ENCODE measurements around the gene STK11IP.

Gene STK11IP

GRCh38 chr2:219562049-219563020, 35.3 kb upstream of the STK11IP start:
- DNase-seq (ENCODE audit: low read depth in 1 of 2, low spot score in 1 of 2), result no peak

DNA sequence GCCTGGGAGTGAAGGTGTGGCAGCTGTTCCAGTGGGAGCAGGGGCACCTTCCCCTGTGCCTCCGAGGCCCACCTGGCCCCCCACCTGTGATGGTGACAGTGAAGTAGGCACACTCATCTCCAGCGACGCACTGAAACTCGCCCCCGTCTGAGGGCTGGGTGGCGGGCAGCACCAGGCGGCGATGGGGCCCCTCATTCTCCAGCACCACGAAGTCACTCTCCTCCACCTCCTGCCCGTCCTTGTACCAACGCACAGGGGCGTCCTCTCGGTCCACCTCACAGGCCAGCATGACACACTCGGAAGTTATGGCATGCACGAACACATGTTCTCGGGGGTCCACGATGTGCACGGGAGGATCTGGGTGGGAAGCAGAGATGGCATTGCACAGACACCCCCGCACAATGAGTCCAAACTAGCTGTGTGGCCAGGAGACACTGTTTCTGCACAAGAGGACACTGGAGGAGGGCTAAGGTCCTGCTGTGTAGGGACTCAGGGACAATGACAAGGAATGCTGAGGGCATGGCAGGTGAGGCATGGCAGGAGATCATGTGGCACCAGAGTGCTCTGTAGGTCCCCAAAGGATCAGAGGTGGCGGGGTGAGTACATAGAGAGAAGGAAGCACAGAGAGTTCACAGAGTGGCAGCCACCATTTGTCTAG, 34.3 kb upstream of the STK11IP start:
- DNase-seq (ENCODE audit: low read depth in 1 of 2, low spot score in 1 of 2), result no peak

- DNase-seq (ENCODE audit: low read depth in 1 of 2, low spot score in 1 of 2), result no peak
Measured at GRCh38 chr2:219565130-219566080, 32.3 kb upstream of the STK11IP start.

DNA sequence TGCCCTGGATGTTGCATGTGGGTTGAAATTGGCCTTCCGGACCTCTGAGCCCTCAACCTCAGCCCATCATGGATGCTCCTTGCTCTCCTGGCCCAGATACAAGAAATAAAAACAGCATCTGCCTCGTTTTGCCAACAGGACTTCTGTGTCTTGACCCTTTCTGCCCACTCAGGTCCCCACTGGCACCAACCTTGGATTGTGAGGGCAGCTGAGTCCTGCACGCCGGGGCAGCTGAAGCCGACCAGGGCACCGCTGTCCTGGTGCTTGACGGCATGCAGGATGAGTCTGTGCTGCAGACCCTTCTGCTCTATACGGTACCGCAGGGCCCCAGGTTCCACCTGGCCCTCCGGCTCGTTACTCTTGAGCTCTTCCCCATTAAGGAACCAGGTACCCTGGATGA, 31.0 kb upstream of the STK11IP start:
- DNase-seq (ENCODE audit: low read depth in 1 of 2, low spot score in 1 of 2), result no peak

GRCh38 chr2:219567131-219567530, 30.5 kb upstream of the STK11IP start:
- no peak for DNase-seq (ENCODE audit: low read depth in 1 of 2, low spot score in 1 of 2)

- DNase-seq (ENCODE audit: low read depth in 1 of 2, low spot score in 1 of 2), result no peak
Measured at GRCh38 chr2:219567791-219568361, 29.8 kb upstream of the STK11IP start.

GRCh38 chr2:219569041-219569440, 28.6 kb upstream of the STK11IP start:
- DNase-seq (ENCODE audit: low read depth in 1 of 2, low spot score in 1 of 2), result no peak

DNA sequence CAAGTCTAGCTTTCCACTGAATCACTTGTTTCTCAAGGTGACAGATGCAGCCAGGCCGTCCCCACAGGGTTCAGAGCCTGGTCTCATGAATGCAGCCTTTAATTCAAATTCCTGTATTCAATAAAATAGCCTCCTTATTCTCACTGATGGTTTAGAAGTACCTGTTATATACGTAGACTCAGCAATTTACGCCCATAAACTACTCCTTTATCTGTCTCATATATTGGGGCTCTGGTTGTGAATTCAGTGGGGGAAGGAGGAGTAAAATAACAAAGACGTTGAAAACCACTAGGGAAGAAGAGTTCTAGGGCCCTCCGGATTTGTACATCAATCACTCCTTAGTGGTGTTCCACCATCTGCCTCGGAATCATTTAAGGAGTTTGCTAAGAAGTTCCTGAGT, 28.0 kb upstream of the STK11IP start:
- DNase-seq (ENCODE audit: low read depth in 1 of 2, low spot score in 1 of 2), result no peak

GRCh38 chr2:219570194-219570923, 27.3 kb upstream of the STK11IP start:
- DNase-seq (ENCODE audit: low read depth in 1 of 2, low spot score in 1 of 2), result no peak

DNA sequence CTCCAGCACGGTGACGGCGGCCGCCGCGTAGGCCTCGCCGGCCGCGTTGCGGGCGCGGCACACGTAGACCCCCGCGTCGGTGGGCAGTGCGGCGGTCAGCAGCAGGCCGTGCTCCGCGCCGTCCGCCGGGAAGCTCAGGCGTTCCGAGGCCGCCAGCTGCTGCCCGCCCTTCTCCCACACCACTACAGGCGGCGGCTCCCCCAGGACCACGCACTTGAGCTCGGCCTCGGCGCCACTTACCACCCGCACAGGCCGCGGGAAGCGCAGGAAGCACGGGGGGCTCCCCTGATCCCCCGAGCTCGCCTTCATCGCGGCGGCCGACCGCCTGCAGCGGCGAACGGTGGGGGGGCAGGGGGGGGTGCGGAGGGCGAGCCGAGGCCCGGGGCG, 26.7 kb upstream of the STK11IP start:
- DNase-seq (ENCODE audit: low read depth in 1 of 2, low spot score in 1 of 2), result no peak

DNA sequence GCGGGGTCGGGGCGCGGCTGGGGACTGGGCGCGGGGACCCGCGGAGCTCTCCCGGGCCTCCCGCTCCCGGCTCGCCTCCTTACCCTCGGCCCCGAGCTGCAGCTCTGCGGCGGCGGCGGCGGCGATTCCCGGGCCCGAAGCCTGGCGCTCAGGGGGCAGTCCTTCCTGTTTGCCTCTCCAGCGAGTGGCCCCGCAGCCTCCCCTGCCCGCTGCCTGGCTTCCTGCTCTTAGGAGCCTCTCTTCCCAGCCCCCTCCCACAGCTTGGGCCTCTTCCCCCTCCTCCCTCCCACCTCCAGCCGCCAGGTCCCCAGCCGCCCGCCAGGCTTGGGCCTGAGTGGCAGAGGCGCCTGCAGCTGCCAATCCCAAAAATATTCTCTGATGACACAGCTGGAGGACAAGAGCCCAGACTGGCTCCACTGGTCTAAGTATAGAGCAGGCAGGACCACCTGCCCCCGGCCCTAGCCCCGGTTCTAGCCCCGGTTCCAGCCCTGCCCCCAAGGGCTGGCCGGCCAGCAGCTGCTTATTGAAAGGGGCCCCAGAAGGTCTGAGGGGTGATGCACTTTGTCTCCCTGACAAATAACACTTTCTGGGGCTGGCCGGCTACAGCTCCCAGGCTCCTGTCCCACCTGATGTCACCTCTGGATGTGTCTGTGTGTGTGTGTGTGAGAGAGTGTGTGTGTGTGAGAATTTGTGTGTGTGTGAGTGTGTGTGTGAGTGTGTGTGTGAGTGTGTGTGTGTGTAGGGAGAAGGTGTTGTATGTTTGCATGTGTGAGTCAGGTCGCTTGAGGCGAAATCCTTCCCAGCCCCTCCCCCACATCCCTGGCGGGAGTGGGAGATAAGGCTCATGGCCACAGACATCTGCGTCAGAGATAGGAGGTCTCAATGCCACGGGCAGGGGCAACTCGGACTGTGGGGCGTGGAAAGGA, 26.1 kb upstream of the STK11IP start, which contains the start of gene OBSL1:
Gene OBSL1 (minus strand): TSS at position 229 of the 926 bp plus-strand sequence. CDS start 307 bp downstream, outside the sequence.
- DNase-seq (ENCODE audit: low read depth in 1 of 2, low spot score in 1 of 2), result no peak

DNA sequence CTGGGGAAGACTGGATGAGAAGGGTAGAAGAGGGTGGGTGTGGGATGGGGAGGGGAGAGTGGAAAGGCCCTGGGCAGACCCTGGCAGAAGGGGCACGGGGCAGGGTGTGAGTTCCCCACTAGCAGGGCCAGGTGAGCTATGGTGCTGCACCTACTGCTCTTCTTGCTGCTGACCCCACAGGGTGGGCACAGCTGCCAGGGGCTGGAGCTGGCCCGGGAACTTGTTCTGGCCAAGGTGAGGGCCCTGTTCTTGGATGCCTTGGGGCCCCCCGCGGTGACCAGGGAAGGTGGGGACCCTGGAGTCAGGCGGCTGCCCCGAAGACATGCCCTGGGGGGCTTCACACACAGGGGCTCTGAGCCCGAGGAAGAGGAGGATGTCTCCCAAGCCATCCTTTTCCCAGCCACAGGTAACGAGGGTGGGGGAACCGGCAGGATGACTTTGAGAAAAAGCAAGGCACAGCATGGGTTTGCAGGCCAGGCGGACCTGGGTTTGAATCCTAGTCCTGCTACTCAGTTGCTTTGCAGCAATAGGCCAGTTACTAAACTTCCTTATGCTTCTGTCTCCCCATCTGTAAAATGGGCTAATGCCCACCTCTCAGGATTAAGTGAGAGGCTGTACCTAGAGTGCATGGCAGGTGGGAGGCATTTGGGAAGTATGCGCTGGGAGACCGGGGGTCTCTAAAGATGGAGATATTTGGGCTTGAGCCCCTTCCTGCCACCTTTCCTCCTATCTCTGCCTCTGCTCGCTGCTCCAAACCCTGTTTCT, 25.2 kb upstream of the STK11IP start, which contains the start of gene INHA:
Gene INHA (plus strand): TSS at position 74 of the 765 bp plus-strand sequence. CDS start 65 bp downstream, at position 139.
- DNase-seq (ENCODE audit: low read depth in 1 of 2, low spot score in 1 of 2), result no peak

- DNase-seq (ENCODE audit: low read depth in 1 of 2, low spot score in 1 of 2), result no peak
Measured at GRCh38 chr2:219573166-219573565, 24.5 kb upstream of the STK11IP start.

DNA sequence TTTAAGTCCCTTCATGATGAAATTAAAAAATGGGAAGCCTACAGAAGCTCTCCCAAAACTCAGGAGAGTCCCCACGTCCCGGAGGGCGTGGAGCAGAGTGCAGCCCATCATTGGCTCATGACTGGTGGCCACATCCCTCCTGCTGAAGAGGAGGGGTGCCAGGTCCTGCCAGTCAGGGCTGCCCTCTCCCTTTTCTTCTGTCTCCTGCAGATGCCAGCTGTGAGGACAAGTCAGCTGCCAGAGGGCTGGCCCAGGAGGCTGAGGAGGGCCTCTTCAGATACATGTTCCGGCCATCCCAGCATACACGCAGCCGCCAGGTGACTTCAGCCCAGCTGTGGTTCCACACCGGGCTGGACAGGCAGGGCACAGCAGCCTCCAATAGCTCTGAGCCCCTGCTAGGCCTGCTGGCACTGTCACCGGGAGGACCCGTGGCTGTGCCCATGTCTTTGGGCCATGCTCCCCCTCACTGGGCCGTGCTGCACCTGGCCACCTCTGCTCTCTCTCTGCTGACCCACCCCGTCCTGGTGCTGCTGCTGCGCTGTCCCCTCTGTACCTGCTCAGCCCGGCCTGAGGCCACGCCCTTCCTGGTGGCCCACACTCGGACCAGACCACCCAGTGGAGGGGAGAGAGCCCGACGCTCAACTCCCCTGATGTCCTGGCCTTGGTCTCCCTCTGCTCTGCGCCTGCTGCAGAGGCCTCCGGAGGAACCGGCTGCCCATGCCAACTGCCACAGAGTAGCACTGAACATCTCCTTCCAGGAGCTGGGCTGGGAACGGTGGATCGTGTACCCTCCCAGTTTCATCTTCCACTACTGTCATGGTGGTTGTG, 23.0 kb upstream of the STK11IP start:
- DNase-seq (ENCODE audit: low read depth in 1 of 2, low spot score in 1 of 2), result no peak

GRCh38 chr2:219575566-219576504, 21.8 kb upstream of the STK11IP start:
- no peak for DNase-seq (ENCODE audit: low read depth in 1 of 2, low spot score in 1 of 2)
